ENCODE results near the gene PSME1.

DNA sequence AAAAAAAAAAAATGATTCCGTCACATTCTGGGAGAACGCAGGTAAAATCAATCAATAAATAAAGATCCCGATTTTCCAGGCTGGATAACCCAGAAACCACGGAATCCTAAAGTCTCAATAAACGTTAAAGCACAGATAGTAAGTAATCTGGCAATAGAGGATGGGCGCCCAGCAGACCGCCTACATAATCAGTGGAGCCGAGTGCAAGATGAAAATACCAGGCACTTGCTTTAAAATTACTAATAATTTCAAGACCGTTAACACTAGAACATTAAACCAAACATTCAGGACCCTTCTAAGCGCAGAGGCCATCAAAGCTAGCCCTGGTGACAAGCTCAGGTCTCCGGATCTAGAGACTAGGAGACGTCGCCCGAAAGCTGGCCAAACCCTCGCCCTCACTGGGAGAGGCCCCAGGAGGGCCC lies 22.6 kb upstream of the PSME1 start:
- TF ChIP-seq, protein P1, sequence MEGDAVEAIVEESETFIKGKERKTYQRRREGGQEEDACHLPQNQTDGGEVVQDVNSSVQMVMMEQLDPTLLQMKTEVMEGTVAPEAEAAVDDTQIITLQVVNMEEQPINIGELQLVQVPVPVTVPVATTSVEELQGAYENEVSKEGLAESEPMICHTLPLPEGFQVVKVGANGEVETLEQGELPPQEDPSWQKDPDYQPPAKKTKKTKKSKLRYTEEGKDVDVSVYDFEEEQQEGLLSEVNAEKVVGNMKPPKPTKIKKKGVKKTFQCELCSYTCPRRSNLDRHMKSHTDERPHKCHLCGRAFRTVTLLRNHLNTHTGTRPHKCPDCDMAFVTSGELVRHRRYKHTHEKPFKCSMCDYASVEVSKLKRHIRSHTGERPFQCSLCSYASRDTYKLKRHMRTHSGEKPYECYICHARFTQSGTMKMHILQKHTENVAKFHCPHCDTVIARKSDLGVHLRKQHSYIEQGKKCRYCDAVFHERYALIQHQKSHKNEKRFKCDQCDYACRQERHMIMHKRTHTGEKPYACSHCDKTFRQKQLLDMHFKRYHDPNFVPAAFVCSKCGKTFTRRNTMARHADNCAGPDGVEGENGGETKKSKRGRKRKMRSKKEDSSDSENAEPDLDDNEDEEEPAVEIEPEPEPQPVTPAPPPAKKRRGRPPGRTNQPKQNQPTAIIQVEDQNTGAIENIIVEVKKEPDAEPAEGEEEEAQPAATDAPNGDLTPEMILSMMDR (IDR thresholded peaks at IDR 0.05), result no peak
- no peak for TF ChIP-seq ESRRA (CRISPR knock-in tag; IDR thresholded peaks at IDR 0.05; ENCODE audit: borderline replicate concordance)
- TF ChIP-seq, protein P2, sequence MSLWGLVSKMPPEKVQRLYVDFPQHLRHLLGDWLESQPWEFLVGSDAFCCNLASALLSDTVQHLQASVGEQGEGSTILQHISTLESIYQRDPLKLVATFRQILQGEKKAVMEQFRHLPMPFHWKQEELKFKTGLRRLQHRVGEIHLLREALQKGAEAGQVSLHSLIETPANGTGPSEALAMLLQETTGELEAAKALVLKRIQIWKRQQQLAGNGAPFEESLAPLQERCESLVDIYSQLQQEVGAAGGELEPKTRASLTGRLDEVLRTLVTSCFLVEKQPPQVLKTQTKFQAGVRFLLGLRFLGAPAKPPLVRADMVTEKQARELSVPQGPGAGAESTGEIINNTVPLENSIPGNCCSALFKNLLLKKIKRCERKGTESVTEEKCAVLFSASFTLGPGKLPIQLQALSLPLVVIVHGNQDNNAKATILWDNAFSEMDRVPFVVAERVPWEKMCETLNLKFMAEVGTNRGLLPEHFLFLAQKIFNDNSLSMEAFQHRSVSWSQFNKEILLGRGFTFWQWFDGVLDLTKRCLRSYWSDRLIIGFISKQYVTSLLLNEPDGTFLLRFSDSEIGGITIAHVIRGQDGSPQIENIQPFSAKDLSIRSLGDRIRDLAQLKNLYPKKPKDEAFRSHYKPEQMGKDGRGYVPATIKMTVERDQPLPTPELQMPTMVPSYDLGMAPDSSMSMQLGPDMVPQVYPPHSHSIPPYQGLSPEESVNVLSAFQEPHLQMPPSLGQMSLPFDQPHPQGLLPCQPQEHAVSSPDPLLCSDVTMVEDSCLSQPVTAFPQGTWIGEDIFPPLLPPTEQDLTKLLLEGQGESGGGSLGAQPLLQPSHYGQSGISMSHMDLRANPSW (CRISPR knock-in tag; conservative IDR thresholded peaks at IDR 0.05; ENCODE audit: low read depth), result no peak
- no peak for TF ChIP-seq JUN (CRISPR knock-in tag; IDR thresholded peaks at IDR 0.05)
- TF ChIP-seq, protein P3, sequence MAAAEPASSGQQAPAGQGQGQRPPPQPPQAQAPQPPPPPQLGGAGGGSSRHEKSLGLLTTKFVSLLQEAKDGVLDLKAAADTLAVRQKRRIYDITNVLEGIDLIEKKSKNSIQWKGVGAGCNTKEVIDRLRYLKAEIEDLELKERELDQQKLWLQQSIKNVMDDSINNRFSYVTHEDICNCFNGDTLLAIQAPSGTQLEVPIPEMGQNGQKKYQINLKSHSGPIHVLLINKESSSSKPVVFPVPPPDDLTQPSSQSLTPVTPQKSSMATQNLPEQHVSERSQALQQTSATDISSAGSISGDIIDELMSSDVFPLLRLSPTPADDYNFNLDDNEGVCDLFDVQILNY (CRISPR knock-in tag; IDR thresholded peaks at IDR 0.05), result no peak
- TF ChIP-seq, protein P4, sequence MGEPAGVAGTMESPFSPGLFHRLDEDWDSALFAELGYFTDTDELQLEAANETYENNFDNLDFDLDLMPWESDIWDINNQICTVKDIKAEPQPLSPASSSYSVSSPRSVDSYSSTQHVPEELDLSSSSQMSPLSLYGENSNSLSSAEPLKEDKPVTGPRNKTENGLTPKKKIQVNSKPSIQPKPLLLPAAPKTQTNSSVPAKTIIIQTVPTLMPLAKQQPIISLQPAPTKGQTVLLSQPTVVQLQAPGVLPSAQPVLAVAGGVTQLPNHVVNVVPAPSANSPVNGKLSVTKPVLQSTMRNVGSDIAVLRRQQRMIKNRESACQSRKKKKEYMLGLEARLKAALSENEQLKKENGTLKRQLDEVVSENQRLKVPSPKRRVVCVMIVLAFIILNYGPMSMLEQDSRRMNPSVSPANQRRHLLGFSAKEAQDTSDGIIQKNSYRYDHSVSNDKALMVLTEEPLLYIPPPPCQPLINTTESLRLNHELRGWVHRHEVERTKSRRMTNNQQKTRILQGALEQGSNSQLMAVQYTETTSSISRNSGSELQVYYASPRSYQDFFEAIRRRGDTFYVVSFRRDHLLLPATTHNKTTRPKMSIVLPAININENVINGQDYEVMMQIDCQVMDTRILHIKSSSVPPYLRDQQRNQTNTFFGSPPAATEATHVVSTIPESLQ (CRISPR knock-in tag; IDR thresholded peaks at IDR 0.05), result no peak
- TF ChIP-seq, protein P5, sequence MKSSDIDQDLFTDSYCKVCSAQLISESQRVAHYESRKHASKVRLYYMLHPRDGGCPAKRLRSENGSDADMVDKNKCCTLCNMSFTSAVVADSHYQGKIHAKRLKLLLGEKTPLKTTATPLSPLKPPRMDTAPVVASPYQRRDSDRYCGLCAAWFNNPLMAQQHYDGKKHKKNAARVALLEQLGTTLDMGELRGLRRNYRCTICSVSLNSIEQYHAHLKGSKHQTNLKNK (CRISPR knock-in tag; IDR thresholded peaks at IDR 0.05), result no peak
- TF ChIP-seq TEAD1 (CRISPR knock-in tag; IDR thresholded peaks at IDR 0.05), result no peak
- TF ChIP-seq ZNF263 (CRISPR knock-in tag; IDR thresholded peaks at IDR 0.05; ENCODE audit: low read depth), result no peak
- no peak for TF ChIP-seq NR2C2 (CRISPR knock-in tag; IDR thresholded peaks at IDR 0.05)
- no peak for TF ChIP-seq CBFB (CRISPR knock-in tag; IDR thresholded peaks at IDR 0.05; ENCODE audit: low read depth)
- TF ChIP-seq, protein P6, sequence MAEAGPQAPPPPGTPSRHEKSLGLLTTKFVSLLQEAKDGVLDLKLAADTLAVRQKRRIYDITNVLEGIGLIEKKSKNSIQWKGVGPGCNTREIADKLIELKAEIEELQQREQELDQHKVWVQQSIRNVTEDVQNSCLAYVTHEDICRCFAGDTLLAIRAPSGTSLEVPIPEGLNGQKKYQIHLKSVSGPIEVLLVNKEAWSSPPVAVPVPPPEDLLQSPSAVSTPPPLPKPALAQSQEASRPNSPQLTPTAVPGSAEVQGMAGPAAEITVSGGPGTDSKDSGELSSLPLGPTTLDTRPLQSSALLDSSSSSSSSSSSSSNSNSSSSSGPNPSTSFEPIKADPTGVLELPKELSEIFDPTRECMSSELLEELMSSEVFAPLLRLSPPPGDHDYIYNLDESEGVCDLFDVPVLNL (CRISPR knock-in tag; IDR thresholded peaks at IDR 0.05; ENCODE audit: borderline replicate concordance, low read depth), result no peak

All from WTC11 (cell line).